ENCODE measurements around the gene GPR161. TPM values are rescaled to one million over a fixed set of nuclear protein-coding genes. Genes with fewer than 3 reads are reported as not detected.
"Not testable (repeated sequence)": the region's sequence is repeated elsewhere in the genome, so short reads cannot be mapped to it uniquely, and the experiment has no call there.

The GPR161 gene
- polyA plus RNA-seq (ENCODE audit: low read depth in 6 of 6): 1 to 10 TPM in 1 of 6 donors, under 1 TPM in 3, not detected in 2; 0.19 to 3.4 (median 0.25) TPM

- H3K9me3 Mint-ChIP-seq: no peaks in the 10 kb centered on the region
- H3K4me3 Mint-ChIP-seq: peak within 1 kb of the TSS; percentile 91 to 99 (median 95)
- peaks cover 11 to 29% (median 19%) of the 10 kb centered on the region in 3 donors for H3K27me3 Mint-ChIP-seq
- peak; percentile 35 for DNase-seq
- peak; percentile 62 to 67 for ATAC-seq (ENCODE audit: low read depth in 2 of 2)
- H3K27ac Mint-ChIP-seq: peak within 1 kb of the TSS in 5 of 6 donors; percentile 44 to 90 (median 80)
- peaks cover 16 to 20% (median 19%) of the 10 kb centered on the region in 3 donors for H3K4me1 Mint-ChIP-seq
- peaks cover 0 to 8% of the 10 kb centered on the region in 2 donors for H3K36me3 Mint-ChIP-seq
These were observed at the start of gene GPR161 for GRCh38 chr1:168136709-168137514. TSS of gene GPR161 (minus strand) at chr1:168136930. CDS start at chr1:168104850, 32,080 bp downstream.

- not testable (repeated sequence) for DNase-seq, H3K4me1 Mint-ChIP-seq
- peak overlapping the region in 2 of 8 donors; percentile 20 to 46 for H3K4me3 Mint-ChIP-seq
These were observed 44.5 kb upstream of the GPR161 start for GRCh38 chr1:168181063-168181720.

GRCh38 chr1:168180148-168180524, 43.4 kb upstream of the GPR161 start:
- no peak for DNase-seq
- no peaks in the 10 kb centered on the region for H3K9me3 Mint-ChIP-seq
- H3K36me3 Mint-ChIP-seq: no peaks in the 10 kb centered on the region
- no peak overlapping the region for H3K27ac Mint-ChIP-seq
- H3K27me3 Mint-ChIP-seq: peaks cover 2 to 6% (median 4%) of the 10 kb centered on the region in 3 donors
- H3K4me1 Mint-ChIP-seq: peaks cover 0 to 2% (median 0%) of the 10 kb centered on the region in 3 donors
- no peak overlapping the region for H3K4me3 Mint-ChIP-seq
- no peak for ATAC-seq (ENCODE audit: low read depth in 2 of 2)

More at GRCh38 chr1:168181063-168181720, 44.5 kb upstream of the GPR161 start:
- not testable (repeated sequence) for ATAC-seq (ENCODE audit: low read depth in 2 of 2); H3K9me3 Mint-ChIP-seq; H3K27me3 Mint-ChIP-seq; H3K27ac Mint-ChIP-seq; H3K36me3 Mint-ChIP-seq

GRCh38 chr1:168179438-168180147, 42.9 kb upstream of the GPR161 start:
- Mint-ChIP-seq H3K4me3 (no peak overlapping the region), H3K9me3 (no peaks in the 10 kb centered on the region), H3K4me1 (peaks cover 0 to 2% (median 0%) of the 10 kb centered on the region in 3 donors), H3K27me3 (peaks cover 4 to 11% (median 7%) of the 10 kb centered on the region in 3 donors), H3K36me3 (no peaks in the 10 kb centered on the region), H3K27ac (no peak overlapping the region)
- peak in 1 of 2 donors; percentile 7 for ATAC-seq (ENCODE audit: low read depth in 2 of 2)
- DNase-seq: no peak

- H3K4me3 Mint-ChIP-seq: peak within 1 kb of the TSS in 1 of 8 donors; percentile 53
- H3K9me3 Mint-ChIP-seq: no peaks in the 10 kb centered on the region
- no peak within 1 kb of the TSS for H3K27ac Mint-ChIP-seq
- H3K27me3 Mint-ChIP-seq: peaks cover 4 to 19% (median 9%) of the 10 kb centered on the region in 3 donors
- ATAC-seq (ENCODE audit: low read depth in 2 of 2) (peak; percentile 82), DNase-seq (peak; percentile 93)
- H3K4me1 Mint-ChIP-seq: peaks cover 0 to 2% (median 0%) of the 10 kb centered on the region in 3 donors
- H3K36me3 Mint-ChIP-seq: peaks cover 0 to 2% of the 10 kb centered on the region in 2 donors
These were observed 42.1 kb upstream of the GPR161 start, which contains the start of gene TIPRL for GRCh38 chr1:168178638-168179437. TSS of gene TIPRL (plus strand) at chr1:168178962. CDS start at chr1:168179078, 116 bp downstream.

GRCh38 chr1:168178227-168178637, 41.5 kb upstream of the GPR161 start:
- Mint-ChIP-seq H3K36me3 (peaks cover 0 to 8% of the 10 kb centered on the region in 2 donors), H3K27me3 (peaks cover 5 to 25% (median 15%) of the 10 kb centered on the region in 3 donors), H3K4me1 (peaks cover 0 to 2% (median 0%) of the 10 kb centered on the region in 3 donors), H3K4me3 (no peak overlapping the region), H3K9me3 (no peaks in the 10 kb centered on the region), H3K27ac (no peak overlapping the region)
- ATAC-seq (ENCODE audit: low read depth in 2 of 2): no peak
- DNase-seq: no peak

- Mint-ChIP-seq H3K4me1 (peaks cover 8 to 14% (median 9%) of the 10 kb centered on the region in 3 donors), H3K27me3 (peaks cover 7 to 26% (median 23%) of the 10 kb centered on the region in 3 donors), H3K9me3 (peaks cover 0 to 4% (median 0%) of the 10 kb centered on the region in 7 donors), H3K4me3 (no peak overlapping the region), H3K36me3 (peaks cover 0 to 8% of the 10 kb centered on the region in 2 donors), H3K27ac (no peak overlapping the region)
- no peak for DNase-seq
- no peak for ATAC-seq (ENCODE audit: low read depth in 2 of 2)
These were observed 35.7 kb upstream of the GPR161 start for GRCh38 chr1:168172250-168172915.

GRCh38 chr1:168170564-168171508, 34.1 kb upstream of the GPR161 start:
- no peak for DNase-seq
- H3K27ac Mint-ChIP-seq: peak overlapping the region in 2 of 6 donors; percentile 39 to 87
- peaks cover 0 to 4% (median 0%) of the 10 kb centered on the region in 7 donors for H3K9me3 Mint-ChIP-seq
- peaks cover 0 to 8% of the 10 kb centered on the region in 2 donors for H3K36me3 Mint-ChIP-seq
- H3K4me3 Mint-ChIP-seq: no peak overlapping the region
- peaks cover 8 to 14% (median 9%) of the 10 kb centered on the region in 3 donors for H3K4me1 Mint-ChIP-seq
- H3K27me3 Mint-ChIP-seq: peaks cover 7 to 26% (median 23%) of the 10 kb centered on the region in 3 donors
- peak; percentile 63 to 64 for ATAC-seq (ENCODE audit: low read depth in 2 of 2)

- Mint-ChIP-seq H3K27ac (peak overlapping the region in 2 of 6 donors; percentile 34 to 42), H3K9me3 (peaks cover 0 to 4% (median 0%) of the 10 kb centered on the region in 7 donors), H3K4me1 (peaks cover 16 to 33% (median 31%) of the 10 kb centered on the region in 3 donors), H3K4me3 (no peak overlapping the region), H3K27me3 (peaks cover 0 to 5% (median 0%) of the 10 kb centered on the region in 3 donors), H3K36me3 (no peaks in the 10 kb centered on the region)
- no peak for ATAC-seq (ENCODE audit: low read depth in 2 of 2)
- no peak for DNase-seq
These were observed 31.1 kb upstream of the GPR161 start for GRCh38 chr1:168167806-168168205.

- no peak for ATAC-seq (ENCODE audit: low read depth in 2 of 2)
- Mint-ChIP-seq H3K27ac (no peak overlapping the region), H3K4me1 (peaks cover 13 to 29% (median 24%) of the 10 kb centered on the region in 3 donors), H3K36me3 (peaks cover 12 to 15% of the 10 kb centered on the region in 2 donors), H3K4me3 (peak overlapping the region in 1 of 8 donors; percentile 47), H3K27me3 (peaks cover 0 to 14% (median 11%) of the 10 kb centered on the region in 3 donors), H3K9me3 (peaks cover 9 to 22% (median 15%) of the 10 kb centered on the region in 7 donors)
- no peak for DNase-seq
These were observed 28.0 kb upstream of the GPR161 start for GRCh38 chr1:168164771-168165170.

GRCh38 chr1:168163670-168164069, 26.9 kb upstream of the GPR161 start:
- H3K4me1 Mint-ChIP-seq: peaks cover 13 to 29% (median 24%) of the 10 kb centered on the region in 3 donors
- peak overlapping the region in 2 of 6 donors; percentile 32 to 78 for H3K27ac Mint-ChIP-seq
- DNase-seq (peak; percentile 43), ATAC-seq (ENCODE audit: low read depth in 2 of 2) (peak; percentile 99)
- peaks cover 12 to 31% (median 19%) of the 10 kb centered on the region in 7 donors for H3K9me3 Mint-ChIP-seq
- H3K27me3 Mint-ChIP-seq: peaks cover 0 to 16% (median 14%) of the 10 kb centered on the region in 3 donors
- H3K36me3 Mint-ChIP-seq: peaks cover 13 to 26% of the 10 kb centered on the region in 2 donors
- H3K4me3 Mint-ChIP-seq: peak overlapping the region in 2 of 8 donors; percentile 21 to 50

All from naive B cell (primary cell).